Immature natural killer cell (primary cell): ENCODE data around the gene PDZD11. TPM values are rescaled to one million over a fixed set of nuclear protein-coding genes. Genes with fewer than 3 reads are reported as not detected.
"Not testable (repeated sequence)": the region's sequence is repeated elsewhere in the genome, so short reads cannot be mapped to it uniquely, and the experiment has no call there.

Experiments used
- DNase-seq, 3 donors: peaks; one replicate each; pipeline ENCODE4 v3.0.0; 2022; ENCODE audit warnings: mixed read lengths in 1 of 3
- H3K27ac Mint-ChIP-seq, 6 donors: one replicate each; pipeline ENCODE4 v1.8.0; 2020; ENCODE audit warnings: mixed read lengths in 6 of 6, mild to moderate bottlenecking in 5 of 6, inconsistent platforms in 4 of 6, moderate library complexity in 3 of 6
- H3K27me3 Mint-ChIP-seq, 3 donors: one replicate each; pipeline ENCODE4 v1.8.0; 2020 to 2021; ENCODE audit warnings: low read depth in 3 of 3, mild to moderate bottlenecking in 3 of 3, mixed read lengths in 3 of 3, moderate library complexity in 3 of 3, inconsistent platforms in 1 of 3
- H3K36me3 Mint-ChIP-seq, 3 donors: one replicate each; pipeline ENCODE4 v1.8.0; 2020; ENCODE audit warnings: mixed read lengths in 3 of 3, inconsistent platforms in 2 of 3, mild to moderate bottlenecking in 2 of 3
- H3K4me1 Mint-ChIP-seq, 2 donors: one replicate each; pipeline ENCODE4 v1.8.0; 2020; ENCODE audit warnings: inconsistent platforms in 2 of 2, mild to moderate bottlenecking in 2 of 2, mixed read lengths in 2 of 2, moderate library complexity in 1 of 2
- H3K4me3 Mint-ChIP-seq, 5 donors: one replicate each; pipeline ENCODE4 v1.8.0; 2020; ENCODE audit warnings: mild to moderate bottlenecking in 5 of 5, mixed read lengths in 5 of 5, inconsistent platforms in 3 of 5, moderate library complexity in 3 of 5
- H3K9me3 Mint-ChIP-seq, 6 donors: one replicate each; pipeline ENCODE4 v1.8.0; 2020; ENCODE audit warnings: mild to moderate bottlenecking in 6 of 6, mixed read lengths in 6 of 6, inconsistent platforms in 4 of 6, moderate library complexity in 3 of 6
- polyA plus RNA-seq, 3 donors: library from polyadenylated mRNA; unstranded; fragments of 300-500 nt; fragmentation: Illumina TruSeq; gene quantifications; one replicate each; pipeline ENCODE4 v1.2.3, GENCODE V29; 2021

The PDZD11 gene
- polyA plus RNA-seq, 3 donors from 2014 or later, result 46.9 to 60.6 (median 48.1) TPM

DNA sequence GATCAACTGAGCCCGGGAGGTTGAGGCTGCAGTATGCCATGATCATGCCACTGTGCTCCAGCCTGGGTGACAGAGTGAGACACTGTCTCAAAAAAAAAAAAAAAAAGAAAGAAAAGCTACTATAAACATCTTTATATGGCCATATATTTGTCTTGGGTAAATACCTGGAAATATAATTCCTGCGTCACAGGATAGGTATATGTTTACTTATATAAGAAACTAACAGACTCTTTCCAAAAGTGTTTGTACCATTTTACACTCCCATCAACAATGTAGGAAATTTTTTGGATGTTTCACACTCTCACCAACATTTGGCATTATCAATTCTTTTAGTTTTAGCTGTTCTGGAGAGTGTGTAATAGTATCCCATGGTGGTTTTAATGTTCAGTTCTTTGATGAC is 42.5 kb downstream of the PDZD11 start:
- Mint-ChIP-seq H3K36me3 (peaks cover 0 to 2% (median 0%) of the 10 kb centered on the region in 3 donors), H3K4me1 (no peaks in the 10 kb centered on the region), H3K27ac (no peak overlapping the region), H3K9me3 (no peaks in the 10 kb centered on the region), H3K4me3 (no peak overlapping the region), H3K27me3 (peaks cover 0 to 4% (median 0%) of the 10 kb centered on the region in 3 donors)
- no peak for DNase-seq

DNA sequence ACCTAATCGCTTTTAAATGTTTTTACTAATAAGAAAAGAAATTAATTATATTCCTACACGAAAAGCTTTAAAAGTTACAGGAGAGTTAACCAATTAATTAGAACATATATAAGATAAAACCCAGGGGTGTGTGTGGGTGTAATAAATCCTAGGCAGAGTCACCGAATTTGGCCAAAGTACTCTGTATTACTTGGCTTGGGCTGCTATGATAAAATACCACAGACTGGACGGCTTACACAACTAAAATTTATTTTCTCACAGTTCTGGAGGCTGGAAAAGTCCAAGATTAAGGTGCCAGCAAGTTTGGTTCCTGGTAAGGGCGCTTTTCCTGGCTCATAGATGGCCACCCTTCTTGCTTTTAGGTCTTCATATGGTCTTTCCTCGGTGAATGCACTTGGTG is 44.8 kb downstream of the PDZD11 start:
- Mint-ChIP-seq H3K9me3 (no peaks in the 10 kb centered on the region), H3K27me3 (peaks cover 0 to 6% (median 3%) of the 10 kb centered on the region in 3 donors), H3K36me3 (no peaks in the 10 kb centered on the region), H3K4me1 (no peaks in the 10 kb centered on the region), H3K4me3 (no peak overlapping the region), H3K27ac (no peak overlapping the region)
- DNase-seq, result no peak

DNA sequence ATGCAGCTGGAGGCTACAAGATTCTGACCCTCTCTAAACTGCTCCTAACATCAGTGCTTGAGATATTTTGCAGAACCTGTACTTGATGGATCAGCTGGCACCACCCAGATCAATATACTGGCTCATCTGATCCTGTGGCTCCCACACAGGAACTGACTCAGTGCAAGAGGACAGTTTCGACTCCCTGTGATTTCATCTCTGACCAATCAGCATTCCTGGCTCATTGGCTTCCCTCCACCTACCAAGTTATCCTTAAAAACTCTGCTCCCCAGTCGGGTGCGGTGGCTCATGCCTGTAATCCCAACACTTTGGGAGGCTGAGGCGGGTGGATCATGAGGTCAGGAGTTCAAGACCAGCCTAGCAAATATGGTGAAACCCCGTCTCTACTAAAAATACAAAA is 46.1 kb downstream of the PDZD11 start:
- H3K36me3 Mint-ChIP-seq, H3K4me3 Mint-ChIP-seq, DNase-seq, H3K4me1 Mint-ChIP-seq, H3K27ac Mint-ChIP-seq, H3K9me3 Mint-ChIP-seq, H3K27me3 Mint-ChIP-seq: not testable (repeated sequence)

DNA sequence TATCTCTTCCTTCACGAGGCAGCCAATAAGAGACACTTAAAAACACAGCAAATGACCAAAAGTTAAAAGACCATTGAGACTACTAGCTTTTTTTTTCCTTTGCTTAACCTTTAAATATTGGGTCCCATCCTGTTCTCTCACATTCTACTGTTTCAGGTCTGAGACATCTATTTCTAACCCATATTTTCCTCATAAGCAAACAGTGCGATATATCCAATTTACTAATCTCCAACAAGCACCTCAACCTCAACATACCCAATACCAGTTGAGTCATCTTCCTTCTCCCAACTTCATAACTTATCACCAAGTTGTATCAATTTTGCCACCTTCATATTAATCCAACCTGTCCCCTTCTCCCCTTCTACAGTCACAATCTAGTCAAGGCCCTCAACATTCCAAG is 48.2 kb downstream of the PDZD11 start:
- Mint-ChIP-seq H3K4me1 (no peaks in the 10 kb centered on the region), H3K27me3 (peaks cover 0 to 9% (median 3%) of the 10 kb centered on the region in 3 donors), H3K4me3 (no peak overlapping the region), H3K27ac (no peak overlapping the region), H3K9me3 (no peaks in the 10 kb centered on the region), H3K36me3 (no peaks in the 10 kb centered on the region)
- no peak for DNase-seq

DNA sequence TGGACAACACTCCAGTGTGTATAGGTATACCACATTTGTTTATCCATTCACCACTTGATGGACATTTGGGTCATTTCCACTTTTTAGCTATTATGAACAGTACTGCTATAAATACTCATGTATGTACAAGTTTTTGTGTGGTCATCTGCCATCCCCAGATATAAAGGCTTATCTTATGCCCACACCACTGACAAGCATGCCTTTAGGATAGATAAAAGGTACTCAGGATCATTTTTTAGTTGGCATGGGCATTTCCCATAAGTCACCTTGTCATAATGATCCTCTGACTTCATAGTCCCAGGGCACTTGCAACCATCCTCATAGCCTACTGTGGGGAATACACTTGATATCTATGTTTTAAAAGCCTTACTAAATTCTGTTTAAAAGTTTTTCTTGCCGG is 49.0 kb downstream of the PDZD11 start:
- no peaks in the 10 kb centered on the region for H3K4me1 Mint-ChIP-seq
- no peak for DNase-seq
- H3K27ac Mint-ChIP-seq, result no peak overlapping the region

More for the DNA sequence above, 49.0 kb downstream of the PDZD11 start:
- Mint-ChIP-seq H3K9me3 (no peaks in the 10 kb centered on the region), H3K36me3 (no peaks in the 10 kb centered on the region), H3K27me3 (peaks cover 0 to 9% (median 3%) of the 10 kb centered on the region in 3 donors), H3K4me3 (no peak overlapping the region)

Other genes with a start within 250 kb of the PDZD11 start
- not detected for gene AWAT2, start 240.0 kb downstream of the PDZD11 start, polyA plus RNA-seq
- gene OTUD6A, start 227.5 kb downstream of the PDZD11 start, polyA plus RNA-seq, result not detected
- gene IGBP1, start 156.5 kb downstream of the PDZD11 start, polyA plus RNA-seq, result 10 to 100 TPM; 37.8 to 55.6 (median 43.9) TPM
- gene DGAT2L6, start 112.4 kb downstream of the PDZD11 start, polyA plus RNA-seq, result not detected
- gene AWAT1, start 55.3 kb downstream of the PDZD11 start, polyA plus RNA-seq, result not detected
- not detected for gene P2RY4, start 29.7 kb downstream of the PDZD11 start, polyA plus RNA-seq
- not detected for gene ARR3, start 21.6 kb downstream of the PDZD11 start, polyA plus RNA-seq
- not detected for gene RAB41, start 7.8 kb downstream of the PDZD11 start, polyA plus RNA-seq
- gene KIF4A, start 177 bp upstream of the PDZD11 start, polyA plus RNA-seq, result 1 to 10 TPM in 1 of 3 donors, not detected in 2; 1.0 TPM
- not detected for gene GDPD2, start 133.4 kb upstream of the PDZD11 start, polyA plus RNA-seq
- gene DLG3, start 154.9 kb upstream of the PDZD11 start, polyA plus RNA-seq, result 1 to 10 TPM; 1.9 to 9.9 (median 6.6) TPM